ENCODE measurements around the gene VSX1. TPM values are rescaled to one million over a fixed set of nuclear protein-coding genes. Genes with fewer than 3 reads are reported as not detected.

VSX1 gene
- total and polyA plus RNA-seq, 9 of the 15 experiments (the other 6 are each of a cell fraction or from before 2014, with no cell fraction given): not detected

GRCh38 chr20:25058051-25058846, 23.7 kb downstream of the VSX1 start, which contains the start of gene ACSS1:
ACSS1 (minus strand) TSS chr20:25058139; CDS start chr20:25058102, 37 bp downstream.
- Histone ChIP-seq H3K4me3 (no peak within 1 kb of the TSS), H3K27ac (ENCODE audit: extremely low read depth, low read depth, low read length) (no peak within 1 kb of the TSS), H3K36me3 (ENCODE audit: control insufficient read depth, insufficient read depth, low read length) (no peaks in the 10 kb centered on the region), H2AFZ (ENCODE audit: low read depth, low read length) (no peak within 1 kb of the TSS), H3K4me2 (ENCODE audit: insufficient read depth, low read length) (no peak within 1 kb of the TSS; the same call in 1 of the 2 replicates), H3K9me1 (ENCODE audit: control insufficient read depth, insufficient read depth, low read length) (no peaks in the 10 kb centered on the region), H3K4me1 (replicated peaks in 1 of 2; ENCODE audit: control insufficient read depth in 2 of 2, insufficient read depth in 2 of 2, low read length in 2 of 2) (peaks cover 7 to 24% of the 10 kb centered on the region in 2 experiments; a peak in 4 of 5 replicates), H3K27me3 (ENCODE audit: control insufficient read depth in 2 of 2, insufficient read depth in 2 of 2, low read length in 2 of 2) (peaks cover 0 to 31% of the 10 kb centered on the region in 2 experiments; a peak in 3 of 5 replicates), H3K9me3 (replicated peaks; ENCODE audit: control insufficient read depth, insufficient read depth, low read depth, low read length) (no peaks in the 10 kb centered on the region), H3K79me2 (ENCODE audit: control insufficient read depth, insufficient read depth, low read length) (no peaks in the 10 kb centered on the region), H4K20me1 (replicated peaks; ENCODE audit: control insufficient read depth, insufficient read depth, low read length) (no peaks in the 10 kb centered on the region), H3K9ac (ENCODE audit: insufficient read depth in 1 of 2, low read depth in 2 of 2, low read length in 2 of 2) (no peak within 1 kb of the TSS; a peak in 1 of 4 replicates)
- BruUV-seq (replicated peaks): no TSS peak
- FAIRE-seq: no peak
- ChIA-PET CTCF (ENCODE audit: low intra/inter-chr PET ratio) (no interaction called here), POLR2A (interaction anchor here (0.5 kb wide), 1 partner anchor 702 kb away, joined by 3 read pairs; no protein-coding TSS in a partner anchor)
- intact Hi-C loops (cut with micrococcal nuclease): no loop called here
- in situ Hi-C loops (cut with MboI): no loop called here
- no peak; the same call in 2 of the 3 replicates for ATAC-seq
- peak in 2 of 4 experiments; percentile 58 to 62 for DNase-seq (ENCODE audit: extremely low read depth in 1 of 4, low spot score in 3 of 4)
- 24% methylated on average over 19 of the region's 56 CpGs for WGBS (ENCODE audit: insufficient coverage, low coverage, missing lambda C conversion rate)
- no peak for TF ChIP-seq SNAPC5 (CRISPR knock-in tag; IDR thresholded peaks at IDR 0.05)
- TF ChIP-seq HMG20B (CRISPR knock-in tag; IDR thresholded peaks at IDR 0.05): no peak
- TF ChIP-seq NR0B1 (IDR thresholded peaks at IDR 0.05; ENCODE audit: partially characterized antibody): no peak
- TF ChIP-seq POLR2AphosphoS5 (IDR thresholded peaks at IDR 0.05; ENCODE audit: control insufficient read depth, insufficient read depth, low read depth, low read length): no peak
- no peak for TF ChIP-seq ZNF584 (CRISPR knock-in tag; IDR thresholded peaks at IDR 0.05; ENCODE audit: low read depth)
- TF ChIP-seq FOXK1 (CRISPR knock-in tag; IDR thresholded peaks at IDR 0.05; ENCODE audit: borderline replicate concordance): no peak
- no peak for TF ChIP-seq HMGN3 (IDR thresholded peaks at IDR 0.05; ENCODE audit: borderline replicate concordance, extremely low read depth, insufficient read length, low read depth, low read length)
- no peak for TF ChIP-seq CBX2 (IDR thresholded peaks at IDR 0.05; ENCODE audit: insufficient read depth, low read length, poor library complexity, severe bottlenecking)
- TF ChIP-seq MTA2 (IDR thresholded peaks at IDR 0.05; ENCODE audit: low read depth): no peak
- TF ChIP-seq DEAF1 (CRISPR knock-in tag; IDR thresholded peaks at IDR 0.05): no peak
- no peak for TF ChIP-seq STAT6 (CRISPR knock-in tag; IDR thresholded peaks at IDR 0.05)
- no peak for TF ChIP-seq PHF8 (IDR thresholded peaks at IDR 0.05; ENCODE audit: borderline replicate concordance, low read length)
- TF ChIP-seq USF2 (CRISPR knock-in tag; IDR thresholded peaks at IDR 0.05): no peak
- no peak for TF ChIP-seq ZNF217 (CRISPR knock-in tag; IDR thresholded peaks at IDR 0.05)

Measured in K562 (cell line).